Measurements from ENCODE around the gene FAM110D.

Gene FAM110D

DNA sequence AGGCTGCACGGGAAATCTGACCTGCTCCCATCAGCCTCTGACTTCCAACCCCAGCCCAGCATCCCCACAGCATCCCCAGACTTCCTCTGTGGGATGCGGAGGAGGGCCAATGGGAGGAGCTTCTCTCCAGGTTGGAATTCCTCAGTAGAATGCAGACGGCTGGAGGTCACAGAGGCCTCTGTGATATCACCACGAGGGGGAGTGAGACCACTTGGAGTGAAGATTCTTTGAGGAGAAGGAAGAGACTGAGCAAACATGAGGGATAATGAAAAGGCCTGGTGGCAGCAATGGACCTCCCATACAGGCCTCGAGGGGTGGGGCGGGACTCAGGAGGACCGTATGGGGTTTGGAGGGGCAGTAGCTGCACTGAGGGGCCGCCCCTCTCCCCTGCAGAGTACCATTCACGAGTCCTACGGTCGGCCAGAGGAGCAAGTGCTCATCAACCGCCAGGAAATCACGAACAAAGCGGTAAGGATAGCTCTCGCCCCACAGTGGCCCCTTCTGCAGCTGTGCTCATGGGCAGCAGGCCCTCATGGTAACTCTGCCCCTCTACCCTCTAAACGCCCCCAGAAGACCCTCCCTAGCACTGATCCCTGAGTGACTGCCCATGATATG, 31.6 kb downstream of the FAM110D start, which contains the start of gene CATSPER4:
Gene CATSPER4, plus strand, starts transcription at position 230 of the 615 bp plus-strand sequence. Its CDS starts 26 bp downstream, at position 256.
- DNase-seq = no peak

DNA sequence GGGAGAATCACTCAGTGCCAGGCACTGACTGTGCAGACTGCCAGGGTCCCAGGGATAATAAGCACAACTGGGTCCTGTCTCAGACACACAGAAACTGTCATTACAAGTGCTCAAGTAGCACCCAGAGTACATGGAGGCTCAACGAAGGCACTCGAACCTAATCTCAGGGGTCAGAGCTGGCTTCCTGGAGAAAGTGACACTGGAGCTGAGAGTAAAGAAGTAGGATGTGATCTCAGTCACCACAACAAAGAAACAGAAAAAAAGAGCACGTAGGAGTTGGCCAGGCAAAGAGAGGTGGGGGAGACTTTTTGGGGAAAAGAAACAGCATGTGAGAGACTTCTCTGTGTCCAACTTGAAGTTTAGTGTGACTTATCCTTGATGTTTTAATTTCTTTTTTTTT, 32.9 kb downstream of the FAM110D start:
- no peak for DNase-seq

DNA sequence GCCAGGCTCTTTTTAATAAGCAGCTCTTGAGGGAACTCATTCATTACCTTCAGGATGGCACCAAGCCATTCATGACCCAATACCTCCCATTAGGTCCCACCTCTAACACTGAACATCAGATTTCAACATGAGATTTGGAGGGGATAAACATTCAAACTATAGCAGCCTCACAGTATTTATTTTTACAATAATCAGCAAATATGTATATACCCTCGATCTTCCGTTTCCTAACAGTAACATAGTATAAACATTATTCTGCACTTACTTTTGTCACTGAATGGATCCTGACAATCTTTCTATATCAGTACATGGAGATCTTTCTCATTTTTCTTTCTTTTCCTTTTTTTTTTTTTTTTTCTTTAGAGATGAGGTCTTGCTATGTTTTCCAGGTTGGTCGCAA, 36.9 kb downstream of the FAM110D start:
- DNase-seq = no peak

DNA sequence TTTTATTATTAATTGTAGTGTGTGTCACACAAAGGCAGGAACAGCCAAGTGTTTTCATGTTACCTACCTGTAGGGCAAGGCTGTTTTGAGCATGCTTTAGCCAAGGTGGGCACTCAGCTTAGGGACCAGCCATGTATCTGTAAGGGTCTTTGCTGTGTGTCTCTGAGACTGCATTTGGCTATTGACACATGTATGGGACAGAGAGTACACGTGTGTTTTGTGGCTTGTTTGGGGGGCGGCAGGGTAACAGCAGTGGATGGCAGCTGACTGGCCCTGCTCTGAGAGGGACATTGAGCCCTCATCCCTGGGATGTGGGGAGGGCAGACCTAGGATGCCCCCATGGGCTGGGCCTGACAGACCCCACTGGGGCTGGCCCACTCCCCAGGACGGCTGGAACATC, 38.4 kb downstream of the FAM110D start:
- no peak for DNase-seq

DNA sequence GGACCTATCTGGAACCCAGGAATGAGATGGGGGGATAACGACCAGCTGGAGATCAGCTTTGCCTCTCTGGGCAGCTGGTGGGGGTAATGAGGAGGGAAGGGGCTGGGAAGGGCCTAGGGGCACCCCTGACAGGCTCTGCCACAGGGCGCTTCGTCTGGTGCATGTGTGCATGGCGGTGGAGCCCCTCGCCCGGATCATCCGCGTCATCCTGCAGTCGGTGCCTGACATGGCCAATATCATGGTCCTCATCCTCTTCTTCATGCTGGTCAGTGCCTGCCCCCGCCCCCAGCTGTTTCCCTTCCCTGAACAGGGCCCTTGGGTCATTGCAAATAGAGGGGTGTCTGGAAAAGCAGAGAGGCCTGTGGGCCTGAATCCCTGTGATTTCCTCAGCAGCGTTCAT, 38.9 kb downstream of the FAM110D start:
- DNase-seq = no peak

DNA sequence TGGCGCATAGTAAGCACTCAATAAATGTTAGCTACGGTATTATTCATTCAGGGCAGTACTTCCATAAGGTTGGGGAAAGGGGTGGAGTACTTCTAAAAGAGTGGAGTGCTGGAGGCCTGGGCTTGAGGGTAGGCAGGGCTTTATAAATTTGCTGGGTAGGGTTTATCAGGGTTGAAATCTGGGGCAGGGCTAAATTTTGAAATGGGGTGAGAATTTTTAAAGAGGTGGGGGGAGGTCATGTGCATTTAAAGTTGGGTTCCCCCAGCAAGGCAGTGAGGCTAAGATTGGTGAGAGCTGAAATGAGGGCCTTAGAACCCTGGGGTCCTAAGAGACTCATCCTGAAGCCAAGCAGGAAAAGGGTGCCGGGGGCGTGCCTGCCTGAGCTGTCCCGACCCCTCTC, 41.5 kb downstream of the FAM110D start:
- DNase-seq = no peak

DNA sequence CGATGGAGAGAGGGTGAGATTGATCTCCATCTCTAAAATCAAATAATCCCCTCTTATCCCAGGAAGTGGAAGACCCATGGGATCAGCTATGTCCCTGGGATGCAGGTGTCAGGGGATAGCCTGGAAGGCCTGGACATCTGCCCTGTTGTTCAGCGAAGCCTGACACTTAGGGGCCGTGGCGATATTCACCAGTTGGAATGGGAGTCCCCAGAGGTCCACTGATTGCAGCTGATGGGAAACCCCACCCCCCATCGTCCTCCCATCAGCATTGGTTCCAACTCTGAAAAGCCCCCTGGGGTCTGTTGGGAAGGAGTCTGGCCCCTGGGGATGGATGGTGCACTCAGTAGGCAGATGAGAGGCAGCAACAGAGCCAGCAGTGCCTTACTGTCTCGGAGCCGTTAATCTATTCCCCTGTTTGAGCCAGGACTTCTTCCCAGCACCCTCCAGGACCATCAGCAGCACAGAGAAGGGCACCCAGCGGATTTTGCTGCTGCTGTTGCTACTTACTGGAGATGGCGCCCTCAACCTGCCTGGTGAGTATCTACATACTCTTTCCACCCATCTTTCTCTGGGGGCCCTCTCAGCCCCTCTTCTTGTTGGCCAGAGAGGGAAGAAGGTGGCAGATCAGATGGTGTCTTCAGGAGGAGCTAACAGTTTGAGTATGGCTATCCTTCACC, 44.9 kb downstream of the FAM110D start:
- DNase-seq = no peak

DNA sequence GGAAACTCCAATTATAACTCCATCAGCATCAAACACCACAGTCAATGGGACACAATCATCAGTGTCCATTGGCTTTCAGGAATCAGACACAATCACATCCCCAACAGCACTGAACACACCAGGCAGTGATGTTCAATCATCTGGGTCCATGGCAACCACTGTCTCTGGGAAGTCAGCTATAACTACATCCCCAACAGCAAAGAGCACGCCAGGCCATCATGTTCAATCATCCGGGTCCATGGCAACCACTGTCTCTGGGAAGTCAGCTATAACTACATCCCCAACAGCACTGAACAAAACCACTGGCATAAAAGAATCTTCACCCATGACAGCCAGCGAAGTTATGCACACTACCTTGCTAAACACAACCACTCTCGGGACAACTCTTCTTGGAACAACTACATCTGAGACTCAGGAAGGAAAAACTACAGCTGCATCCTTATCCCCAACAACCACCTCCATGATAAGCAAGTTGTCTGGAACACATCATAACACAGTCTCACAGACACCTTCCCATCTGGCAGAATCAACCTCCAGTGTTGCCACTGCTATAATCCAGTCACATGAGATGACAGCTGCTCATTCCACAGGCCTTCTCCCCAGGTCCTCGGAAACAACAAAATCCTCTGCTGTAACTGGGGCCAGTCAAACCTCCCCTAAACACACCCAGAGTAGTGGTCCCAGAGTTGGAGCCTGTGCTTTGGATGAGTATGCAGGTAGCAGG, 51.4 kb downstream of the FAM110D start:
- DNase-seq = no peak

DNA sequence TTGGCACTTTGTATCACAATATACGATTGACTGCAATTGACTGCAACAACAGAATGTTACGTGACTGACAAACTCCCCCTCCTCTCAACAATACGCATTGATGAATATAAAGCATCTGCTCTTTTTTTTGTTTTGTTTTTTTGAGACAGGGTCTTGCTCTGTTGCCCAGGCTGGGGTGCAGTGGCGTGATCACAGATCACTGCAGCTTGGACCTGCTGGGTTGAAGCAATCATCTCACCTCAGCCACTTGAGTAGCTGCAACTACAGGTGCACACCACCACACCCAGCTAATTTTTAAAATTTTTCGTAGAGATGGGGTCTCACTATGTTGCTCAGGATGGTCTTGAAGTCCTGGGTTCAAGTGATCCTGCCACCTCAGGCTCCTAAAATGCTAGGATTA, 53.8 kb downstream of the FAM110D start:
- no peak for DNase-seq

DNA sequence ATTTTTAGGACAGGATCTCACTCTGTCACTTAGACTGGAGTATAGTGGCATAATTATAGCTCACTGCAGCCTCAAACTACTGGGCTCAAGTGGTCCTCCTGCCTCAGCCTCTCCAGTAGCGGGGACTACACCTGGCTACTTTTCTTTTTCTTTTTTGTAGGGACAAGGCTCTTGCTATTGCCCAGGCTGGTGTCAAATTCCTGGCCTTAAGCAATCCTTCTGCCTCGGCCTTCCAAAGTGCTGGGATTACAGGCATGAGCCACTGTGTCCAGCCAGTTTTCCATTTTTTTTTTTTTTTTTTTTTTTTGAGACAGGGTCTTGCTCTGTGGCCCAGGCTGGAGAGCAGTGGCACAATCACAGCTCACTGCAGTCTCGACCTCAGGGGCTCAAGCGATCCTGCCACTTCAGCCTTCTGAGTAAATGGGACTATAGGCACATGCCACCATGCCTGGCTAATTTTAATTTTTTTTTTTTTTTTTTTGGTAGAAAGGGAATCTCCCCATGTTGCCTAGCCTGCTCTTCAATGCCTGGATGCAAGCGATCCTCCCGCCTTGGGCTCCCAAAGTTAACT, 54.5 kb downstream of the FAM110D start:
- no peak for DNase-seq

All from midbrain (tissue), 1 donor.